H9 (cell line): Measurements from ENCODE around the gene AMIGO1. TPM values are rescaled to one million over a fixed set of nuclear protein-coding genes. Genes with fewer than 3 reads are reported as not detected.
"Not testable (repeated sequence)": the region's sequence is repeated elsewhere in the genome, so short reads cannot be mapped to it uniquely, and the experiment has no call there.

Experiments used
- DNase-seq: peaks from one replicate; pipeline ENCODE4 v3.0.0-alpha.2; 2017
- H2AFZ ChIP-seq: one replicate; pipeline ENCODE4 v1.6.1; 2013; ENCODE audit warnings: mild to moderate bottlenecking, low read length, control low read depth, moderate library complexity
- H2AK5ac ChIP-seq: 2 replicates; pipeline ENCODE4 v1.6.1; 2013; ENCODE audit warnings: low read length, control low read depth, mixed read lengths; ENCODE audit not compliant: insufficient read length
- H2BK120ac ChIP-seq: one replicate; pipeline ENCODE4 v1.6.1; 2013; ENCODE audit warnings: low read depth, mild to moderate bottlenecking, low read length, control low read depth, inconsistent platforms; ENCODE audit not compliant: poor library complexity, severe bottlenecking
- H2BK12ac ChIP-seq: 2 replicates; pipeline ENCODE4 v1.6.1; 2013; ENCODE audit warnings: low read length, control low read depth, mixed read lengths, low read depth; ENCODE audit not compliant: insufficient read length
- H2BK15ac ChIP-seq: 2 replicates; pipeline ENCODE4 v1.6.1; 2013; ENCODE audit warnings: low read depth, low read length, control low read depth
- H2BK20ac ChIP-seq: one replicate; pipeline ENCODE4 v1.6.1; 2013; ENCODE audit warnings: low read depth, mild to moderate bottlenecking, low read length, control low read depth, inconsistent platforms; ENCODE audit not compliant: poor library complexity, severe bottlenecking
- H2BK5ac ChIP-seq: 2 replicates; pipeline ENCODE4 v1.6.1; 2013; ENCODE audit warnings: low read length, control low read depth, mixed read lengths; ENCODE audit not compliant: insufficient read length
- H3K14ac ChIP-seq: 2 replicates; pipeline ENCODE4 v1.6.1; 2013; ENCODE audit warnings: low read length, control low read depth; ENCODE audit not compliant: insufficient read depth
- H3K18ac ChIP-seq: 2 replicates; pipeline ENCODE4 v1.6.1; 2013; ENCODE audit warnings: low read depth, mild to moderate bottlenecking, mixed read lengths, low read length, control low read depth; ENCODE audit not compliant: insufficient read length
- H3K23ac ChIP-seq: 2 replicates; pipeline ENCODE4 v1.6.1; 2013; ENCODE audit warnings: low read length, control low read depth, mixed read lengths, low read depth; ENCODE audit not compliant: insufficient read length
- H3K23me2 ChIP-seq: 2 replicates; pipeline ENCODE4 v1.6.1; 2013; ENCODE audit warnings: low read depth, mild to moderate bottlenecking, mixed read lengths, low read length, control low read depth; ENCODE audit not compliant: insufficient read length, poor library complexity, severe bottlenecking
- H3K27ac ChIP-seq: 2 replicates; pipeline ENCODE4 v1.5.1; 2013; ENCODE audit warnings: low read length, control low read depth, mixed read lengths, low read depth; ENCODE audit not compliant: insufficient read length
- H3K27me3 ChIP-seq: 2 replicates; pipeline ENCODE4 v1.6.1; 2013; ENCODE audit warnings: low read length, control low read depth, inconsistent platforms; ENCODE audit not compliant: insufficient read depth
- H3K4ac ChIP-seq: 2 replicates; pipeline ENCODE4 v1.6.1; 2013; ENCODE audit warnings: low read depth, mild to moderate bottlenecking, control low read depth, inconsistent platforms, low read length, moderate library complexity
- H3K4me1 ChIP-seq: 2 replicates; pipeline ENCODE4 v1.6.1; 2013; ENCODE audit warnings: low read length, control low read depth, inconsistent platforms; ENCODE audit not compliant: insufficient read depth
- H3K4me2 ChIP-seq: 2 replicates; pipeline ENCODE4 v1.6.1; 2013; ENCODE audit warnings: low read length, control low read depth, mixed read lengths; ENCODE audit not compliant: insufficient read length, insufficient read depth
- H3K56ac ChIP-seq: 2 replicates; pipeline ENCODE4 v1.6.1; 2013; ENCODE audit warnings: low read depth, mild to moderate bottlenecking, mixed read lengths, low read length, control low read depth; ENCODE audit not compliant: insufficient read length
- H3K79me1 ChIP-seq: 2 replicates; pipeline ENCODE4 v1.6.1; 2013; ENCODE audit warnings: low read depth, mild to moderate bottlenecking, moderate library complexity, low read length, control low read depth, inconsistent platforms; ENCODE audit not compliant: insufficient read depth, poor library complexity, severe bottlenecking
- H3K79me2 ChIP-seq: 2 replicates; pipeline ENCODE4 v1.6.1; 2013; ENCODE audit warnings: low read length, control low read depth, inconsistent platforms; ENCODE audit not compliant: insufficient read depth
- H3K9ac ChIP-seq: 2 replicates; pipeline ENCODE4 v1.6.1; 2013; ENCODE audit warnings: low read length, control low read depth, mixed read lengths; ENCODE audit not compliant: insufficient read length; ENCODE audit errors: extremely low read depth
- H3K9me3 ChIP-seq: one replicate; pipeline ENCODE4 v1.6.1; 2013; ENCODE audit warnings: low read depth, low read length, inconsistent platforms; ENCODE audit not compliant: control insufficient read depth
- H3T11ph ChIP-seq: one replicate; pipeline ENCODE4 v1.6.1; 2013; ENCODE audit warnings: mild to moderate bottlenecking, low read length, control low read depth, inconsistent platforms
- H4K20me1 ChIP-seq: one replicate; pipeline ENCODE4 v1.6.1; 2013; ENCODE audit not compliant: control insufficient read depth, insufficient read length, insufficient read depth
- H4K5ac ChIP-seq: 2 replicates; pipeline ENCODE4 v1.6.1; 2013; ENCODE audit warnings: low read depth, mild to moderate bottlenecking, mixed read lengths, low read length, control low read depth; ENCODE audit not compliant: insufficient read length
- H4K8ac ChIP-seq: replicated peaks from 2 replicates; pipeline ENCODE4 v1.6.1; 2013; ENCODE audit warnings: low read length, control low read depth, mixed read lengths, low read depth; ENCODE audit not compliant: insufficient read length
- H4K91ac ChIP-seq: 2 replicates; pipeline ENCODE4 v1.6.1; 2013; ENCODE audit warnings: low read depth, mild to moderate bottlenecking, moderate library complexity, mixed read lengths, low read length, control low read depth; ENCODE audit not compliant: insufficient read length
- H3K27ac Mint-ChIP-seq, 3 experiments: 2 replicates in 2 of 3; 3 replicates in 1 of 3; pipeline ENCODE4 v1.8.0; 2020 to 2021; ENCODE audit warnings: mixed read lengths in 3 of 3, mild to moderate bottlenecking in 1 of 3, moderate library complexity in 1 of 3
- H3K27me3 Mint-ChIP-seq: 2 replicates; pipeline ENCODE4 v1.8.0; 2021; ENCODE audit warnings: low read depth, mild to moderate bottlenecking, moderate library complexity, mixed read lengths
- H3K36me3 Mint-ChIP-seq, 3 experiments: 2 replicates in 2 of 3; 3 replicates in 1 of 3; pipeline ENCODE4 v1.8.0; 2020 to 2021; ENCODE audit warnings: low read depth in 3 of 3, mixed read lengths in 3 of 3; ENCODE audit not compliant: insufficient read depth in 1 of 3
- H3K4me1 Mint-ChIP-seq, 2 experiments: 2 replicates each; pipeline ENCODE4 v1.8.0; 2020; ENCODE audit warnings: mixed read lengths in 2 of 2
- H3K4me3 Mint-ChIP-seq, 2 experiments: 2 replicates in 1 of 2; 3 replicates in 1 of 2; pipeline ENCODE4 v1.8.0; 2020 to 2021; ENCODE audit warnings: mild to moderate bottlenecking in 2 of 2, mixed read lengths in 2 of 2, moderate library complexity in 1 of 2
- H3K9me3 Mint-ChIP-seq, 2 experiments: 2 replicates in 1 of 2; 3 replicates in 1 of 2; pipeline ENCODE4 v1.8.0; 2020; ENCODE audit warnings: mild to moderate bottlenecking in 2 of 2, mixed read lengths in 2 of 2, moderate library complexity in 1 of 2
- CTCF ChIP-seq: fragments of 200-600 bp; sonication (generic); conservative IDR thresholded peaks from 3 replicates; pipeline ENCODE4 v1.8.0; 2021; ENCODE audit warnings: antibody characterized with exemption, mild to moderate bottlenecking
- WGBS: extraction: QIAGEN DNeasy Blood & Tissue Kit; methylation state at CpG from one replicate; pipeline ENCODE4 v1.1.7; 2013; ENCODE audit warnings: missing lambda C conversion rate, low lambda C conversion rate, mixed read lengths; ENCODE audit not compliant: insufficient read length; ENCODE audit errors: extremely low coverage; 5-methylcytosine and 5-hydroxymethylcytosine counted together
- total RNA-seq: library from RNA; stranded (reverse); gene quantifications from 2 replicates; pipeline ENCODE4 v1.2.1, GENCODE V29; 2021

The AMIGO1 gene
- total RNA-seq, 1 experiment from 2014 or later: 4.1 TPM

- Histone ChIP-seq H3K56ac (no peak overlapping the region), H3K4me2 (no peak overlapping the region), H2AFZ (no peak overlapping the region), H2BK5ac (no peak overlapping the region), H4K5ac (no peak overlapping the region), H3T11ph (no peak overlapping the region), H2BK20ac (no peak overlapping the region), H4K20me1 (no peaks in the 10 kb centered on the region), H3K79me1 (no peaks in the 10 kb centered on the region), H3K23me2 (no peaks in the 10 kb centered on the region), H3K4me1 (no peaks in the 10 kb centered on the region), H2AK5ac (no peak overlapping the region), H3K79me2 (no peaks in the 10 kb centered on the region), H2BK120ac (no peak overlapping the region), H2BK12ac (no peak overlapping the region), H3K9me3 (no peaks in the 10 kb centered on the region), H3K9ac (no peak overlapping the region), H3K27me3 (0 out of 2 replicates have a peak, but pooled peaks cover 2% of the 10 kb centered on the region), H4K8ac (no peak overlapping the region), H3K18ac (no peak overlapping the region), H3K27ac (no peak overlapping the region), H2BK15ac (no peak overlapping the region), H3K14ac (no peak overlapping the region), H3K4ac (no peak overlapping the region), H3K23ac (no peak overlapping the region), H4K91ac (no peak overlapping the region)
- Mint-ChIP-seq H3K9me3 (peaks cover 0 to 3% of the 10 kb centered on the region in 2 experiments; a peak in 2 of 5 replicates), H3K36me3 (no peaks in the 10 kb centered on the region), H3K4me1 (peaks cover 8 to 11% of the 10 kb centered on the region in 2 experiments), H3K27ac (no peak overlapping the region; a peak in 1 of 7 replicates), H3K27me3 (peaks cover 50% of the 10 kb centered on the region), H3K4me3 (no peak overlapping the region)
- peak; percentile 4 for DNase-seq
- TF ChIP-seq CTCF: no peak
- no CpG with 5 or more reads among the region's 1 CpG for WGBS
Observed at GRCh38 chr1:109474697-109475096, 34.8 kb downstream of the AMIGO1 start.

- Mint-ChIP-seq H3K4me1 (peaks cover 12 to 14% of the 10 kb centered on the region in 2 experiments), H3K27me3 (peaks cover 52% of the 10 kb centered on the region)
- not testable (repeated sequence) for H2BK120ac ChIP-seq, H2AFZ ChIP-seq, H3K9me3 Mint-ChIP-seq, H3K4me1 ChIP-seq, H2BK15ac ChIP-seq, H3K9me3 ChIP-seq, H4K8ac ChIP-seq, H3K18ac ChIP-seq, DNase-seq, H2AK5ac ChIP-seq, H3K79me2 ChIP-seq, H3K27ac ChIP-seq, H3K27ac Mint-ChIP-seq, H2BK12ac ChIP-seq, H2BK20ac ChIP-seq, H3K4me2 ChIP-seq, H3K4me3 Mint-ChIP-seq, H3K36me3 Mint-ChIP-seq, H4K20me1 ChIP-seq, H3K14ac ChIP-seq, H3K27me3 ChIP-seq, H4K5ac ChIP-seq, H3K4ac ChIP-seq, H3K23me2 ChIP-seq, H3K9ac ChIP-seq, H4K91ac ChIP-seq, H3K79me1 ChIP-seq, H3K23ac ChIP-seq, H3T11ph ChIP-seq, H2BK5ac ChIP-seq, H3K56ac ChIP-seq
- WGBS: no CpG with 5 or more reads among the region's 12 CpGs
Observed at GRCh38 chr1:109473284-109474057, 36.1 kb downstream of the AMIGO1 start.
